ENCODE results near the gene ZYX. TPM values are rescaled to one million over a fixed set of nuclear protein-coding genes. Genes with fewer than 3 reads are reported as not detected.
A peak's percentile ranks its signal among the peaks of the same experiment; 100 is the strongest.

Gene ZYX
- total RNA-seq, 1 donor from 2014 or later, result 231 TPM

GRCh38 chr7:143373255-143373794, 7.8 kb upstream of the ZYX start:
- no peak for TF ChIP-seq CTCF (IDR thresholded peaks at IDR 0.05)
- Histone ChIP-seq H3K36me3 (no peaks in the 10 kb centered on the region), H3K4me1 (peaks cover 30% of the 10 kb centered on the region), H3K27ac (no peak overlapping the region), H3K27me3 (ENCODE audit: low read depth) (no peaks in the 10 kb centered on the region), H3K9me3 (no peaks in the 10 kb centered on the region), H3K4me3 (no peak overlapping the region)
- DNase-seq (no peak), ATAC-seq (no peak)
- intact Hi-C loops (cut with DNase I), result no loop called here

GRCh38 chr7:143374561-143374960, 6.6 kb upstream of the ZYX start:
- Histone ChIP-seq H3K9me3 (no peaks in the 10 kb centered on the region), H3K4me3 (no peak overlapping the region), H3K36me3 (no peaks in the 10 kb centered on the region), H3K4me1 (peaks cover 42% of the 10 kb centered on the region), H3K27ac (peak overlapping the region; percentile 79), H3K27me3 (ENCODE audit: low read depth) (no peaks in the 10 kb centered on the region)
- DNase-seq, result no peak
- TF ChIP-seq CTCF (IDR thresholded peaks at IDR 0.05), result no peak
- peak; percentile 16 to 34 for ATAC-seq
- intact Hi-C loops (cut with DNase I), result no loop called here

GRCh38 chr7:143375298-143376034, 5.7 kb upstream of the ZYX start:
- no peaks in the 10 kb centered on the region for H3K27me3 ChIP-seq (ENCODE audit: low read depth)
- H3K4me1 ChIP-seq, result peaks cover 48% of the 10 kb centered on the region
- DNase-seq (no peak), ATAC-seq (peak; percentile 44 to 69)
- peak overlapping the region; percentile 79 for H3K27ac ChIP-seq
- intact Hi-C loops (cut with DNase I), result no loop called here
- no peaks in the 10 kb centered on the region for H3K9me3 ChIP-seq
- no peaks in the 10 kb centered on the region for H3K36me3 ChIP-seq
- H3K4me3 ChIP-seq, result no peak overlapping the region
- no peak for TF ChIP-seq CTCF (IDR thresholded peaks at IDR 0.05)

GRCh38 chr7:143376396-143376795, 4.7 kb upstream of the ZYX start:
- no peak for TF ChIP-seq CTCF (IDR thresholded peaks at IDR 0.05)
- intact Hi-C loops (cut with DNase I), result no loop called here
- peak overlapping the region; percentile 79 for H3K27ac ChIP-seq
- no peaks in the 10 kb centered on the region for H3K36me3 ChIP-seq
- no peak for ATAC-seq
- peaks cover 48% of the 10 kb centered on the region for H3K4me1 ChIP-seq
- no peaks in the 10 kb centered on the region for H3K27me3 ChIP-seq (ENCODE audit: low read depth)
- DNase-seq, result peak; percentile 68
- no peak overlapping the region for H3K4me3 ChIP-seq
- H3K9me3 ChIP-seq, result no peaks in the 10 kb centered on the region

- peak in 1 of 2 donors; percentile 0 for ATAC-seq
- Histone ChIP-seq H3K27ac (peak overlapping the region; percentile 99), H3K36me3 (peaks cover 22% of the 10 kb centered on the region), H3K4me3 (peak overlapping the region; percentile 93), H3K9me3 (no peaks in the 10 kb centered on the region), H3K4me1 (peaks cover 71% of the 10 kb centered on the region), H3K27me3 (ENCODE audit: low read depth) (no peaks in the 10 kb centered on the region)
- no peak for TF ChIP-seq CTCF (IDR thresholded peaks at IDR 0.05)
- DNase-seq, result no peak
- intact Hi-C loops (cut with DNase I), result no loop called here
Observed at GRCh38 chr7:143379611-143380259, 1.4 kb upstream of the ZYX start.
